Fibroblast of lung (primary cell): ENCODE measurements around the gene OSBPL9. TPM values are rescaled to one million over a fixed set of nuclear protein-coding genes. Genes with fewer than 3 reads are reported as not detected.

Experiments used
- DNase-seq, 2 donors: peaks; one replicate each; pipeline versions ENCODE4 v3.0.0 to v3.0.0-alpha.2; 2010; ENCODE audit warnings: low read depth in 2 of 2
- H2AFZ ChIP-seq: 2 replicates; pipeline ENCODE4 v1.5.1; 2012; ENCODE audit warnings: low read length, control low read depth, inconsistent platforms
- H3K27ac ChIP-seq: 2 replicates; pipeline ENCODE4 v1.5.1; 2011; ENCODE audit warnings: low read length, control low read depth; ENCODE audit not compliant: insufficient read depth
- H3K27me3 ChIP-seq: 2 replicates; pipeline ENCODE4 v1.5.1; 2011; ENCODE audit warnings: mild to moderate bottlenecking, low read length; ENCODE audit not compliant: control insufficient read depth, insufficient read depth
- H3K36me3 ChIP-seq: 2 replicates; pipeline ENCODE4 v1.5.1; 2011; ENCODE audit warnings: low read length; ENCODE audit not compliant: control insufficient read depth, insufficient read depth
- H3K4me1 ChIP-seq: 2 replicates; pipeline ENCODE4 v1.5.1; 2011; ENCODE audit warnings: low read length; ENCODE audit not compliant: control insufficient read depth, insufficient read depth; ENCODE audit errors: extremely low read depth
- H3K4me2 ChIP-seq: 2 replicates; pipeline ENCODE4 v1.5.1; 2011; ENCODE audit warnings: low read length, control low read depth; ENCODE audit not compliant: insufficient read depth; ENCODE audit errors: extremely low read depth
- H3K4me3 ChIP-seq, 4 experiments: fragments of 200-600 bp in 1 of 4; sonication (generic) in 1 of 4; replicated peaks in 1 of 4; 2 replicates each; pipeline ENCODE4 v1.5.1; 2011 to 2016; ENCODE audit warnings: low read length in 4 of 4, low read depth in 3 of 4, mild to moderate bottlenecking in 3 of 4, control low read depth in 2 of 4, inconsistent platforms in 1 of 4, mixed read lengths in 1 of 4; ENCODE audit not compliant: insufficient read depth in 1 of 4; ENCODE audit errors: control extremely low read depth in 1 of 4
- H3K79me2 ChIP-seq: 2 replicates; pipeline ENCODE4 v1.5.1; 2012; ENCODE audit warnings: mild to moderate bottlenecking, low read length, inconsistent platforms; ENCODE audit not compliant: control insufficient read depth, insufficient read depth
- H3K9ac ChIP-seq: 2 replicates; pipeline ENCODE4 v1.5.1; 2011; ENCODE audit warnings: mild to moderate bottlenecking, low read length, control low read depth; ENCODE audit not compliant: insufficient read depth
- H3K9me3 ChIP-seq: 2 replicates; pipeline ENCODE4 v1.5.1; 2012; ENCODE audit warnings: low read depth, low read length; ENCODE audit not compliant: control insufficient read depth, insufficient read depth
- H4K20me1 ChIP-seq: 2 replicates; pipeline ENCODE4 v1.5.1; 2011; ENCODE audit warnings: low read length; ENCODE audit not compliant: control insufficient read depth, insufficient read depth; ENCODE audit errors: extremely low read depth
- CTCF ChIP-seq, 2 donors: IDR thresholded peaks in 1 of 2; conservative IDR thresholded peaks in 1 of 2; 1 replicate in 1 of 2; 2 replicates in 1 of 2; pipeline ENCODE4 v1.5.1; 2011 to 2012; ENCODE audit warnings: low read length in 2 of 2, control low read depth in 1 of 2, inconsistent platforms in 1 of 2, low read depth in 1 of 2, mild to moderate bottlenecking in 1 of 2
- EZH2 ChIP-seq: IDR thresholded peaks from 2 replicates; pipeline ENCODE4 v1.5.1; 2012; ENCODE audit warnings: low read length, control low read depth, mild to moderate bottlenecking; ENCODE audit errors: missing control alignments
- polyA plus RNA-seq, 2 donors: library from polyadenylated mRNA; depleted of rRNA in 1 of 2; stranded (reverse) in 1 of 2; unstranded in 1 of 2; fragments of >200 nt; gene quantifications; 2 replicates each; pipeline ENCODE4 v1.2.1, GENCODE V29; 2011 to 2012; ENCODE audit warnings: missing spikeins in 1 of 2
- total RNA-seq: library from RNA; depleted of rRNA; stranded (reverse); fragments of >200 nt; gene quantifications from 2 replicates; pipeline ENCODE4 v1.2.1, GENCODE V29; 2014

The OSBPL9 gene
- total and polyA plus RNA-seq, 2 donors (not counting 1 experiment from before 2014, with no cell fraction given): 62.5 to 90.7 TPM

DNA sequence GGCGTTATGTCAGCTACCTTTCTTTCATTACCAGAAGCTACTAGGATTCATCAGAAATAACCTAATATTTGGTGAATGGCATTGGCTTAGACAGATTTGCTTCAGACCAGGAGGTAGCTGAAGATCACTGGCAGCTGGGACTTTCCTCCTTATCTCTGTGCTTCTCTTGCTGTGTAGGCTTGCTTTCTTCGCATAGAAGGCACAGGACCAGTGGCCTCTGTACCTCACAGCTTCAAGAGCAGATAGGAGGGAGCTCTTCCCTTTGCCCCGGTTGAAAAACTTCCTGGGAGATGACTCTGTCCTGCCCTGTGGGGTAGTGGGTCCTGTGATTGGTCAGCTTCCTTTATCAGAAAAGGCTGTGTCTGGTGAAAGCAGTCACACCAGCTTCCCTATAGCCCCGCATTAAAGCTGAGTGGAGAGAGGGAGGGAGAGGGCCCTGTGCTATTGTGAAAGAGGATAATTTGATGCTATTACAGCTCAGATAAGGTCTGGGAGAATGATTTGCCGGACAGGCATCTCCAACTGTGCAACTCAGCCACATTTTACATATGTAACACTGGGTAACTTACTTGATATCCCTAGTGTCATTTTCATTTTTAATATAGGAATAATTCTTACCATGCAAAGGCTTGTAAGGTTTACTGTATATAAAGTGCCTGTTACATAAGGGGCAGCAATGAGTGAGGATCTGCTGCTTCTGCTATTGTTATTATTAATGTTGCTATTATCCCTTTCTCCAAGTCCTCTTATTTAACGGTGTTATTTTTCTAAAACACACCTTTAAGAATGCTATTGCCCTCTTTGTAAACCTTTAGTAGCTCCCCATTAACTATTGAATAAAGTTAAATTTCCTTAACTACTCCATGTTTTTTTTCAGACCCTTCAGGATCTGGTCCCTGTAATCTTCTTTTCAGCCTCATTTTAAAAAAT is 31.6 kb downstream of the OSBPL9 start:
- DNase-seq: peak; percentile 77 to 89

GRCh38 chr1:51649593-51650091 is 32.8 kb downstream of the OSBPL9 start:
- Histone ChIP-seq H3K9me3 (no peaks in the 10 kb centered on the region), H3K4me2 (no peak overlapping the region), H3K4me1 (peaks cover 10% of the 10 kb centered on the region), H3K4me3 (no peak overlapping the region), H3K36me3 (no peaks in the 10 kb centered on the region), H3K79me2 (no peaks in the 10 kb centered on the region), H2AFZ (no peak overlapping the region), H3K27ac (no peak overlapping the region), H3K9ac (no peak overlapping the region), H3K27me3 (no peaks in the 10 kb centered on the region), H4K20me1 (no peaks in the 10 kb centered on the region)
- no peak for DNase-seq
- TF ChIP-seq CTCF (conservative IDR thresholded peaks at IDR 0.05 in 1 of 2, IDR thresholded peaks at IDR 0.05 in 1 of 2; ENCODE audit: low read depth in 1 of 2, low read length in 2 of 2) (no peak), EZH2 (no peak)

More for the DNA sequence above, 31.6 kb downstream of the OSBPL9 start:
- H2AFZ ChIP-seq: no peak overlapping the region
- H3K27me3 ChIP-seq: no peaks in the 10 kb centered on the region
- H3K4me1 ChIP-seq: peaks cover 11% of the 10 kb centered on the region
- no peaks in the 10 kb centered on the region for H3K9me3 ChIP-seq
- H3K79me2 ChIP-seq: no peaks in the 10 kb centered on the region
- H3K4me3 ChIP-seq: peak overlapping the region in 1 of 4 experiments; percentile 6
- no peak overlapping the region for H3K9ac ChIP-seq
- no peaks in the 10 kb centered on the region for H3K36me3 ChIP-seq
- TF ChIP-seq CTCF (conservative IDR thresholded peaks at IDR 0.05 in 1 of 2, IDR thresholded peaks at IDR 0.05 in 1 of 2; ENCODE audit: low read depth in 1 of 2, low read length in 2 of 2): no peak
- no peak for TF ChIP-seq EZH2
- H4K20me1 ChIP-seq: no peaks in the 10 kb centered on the region
- no peak overlapping the region for H3K27ac ChIP-seq
- H3K4me2 ChIP-seq: no peak overlapping the region

DNA sequence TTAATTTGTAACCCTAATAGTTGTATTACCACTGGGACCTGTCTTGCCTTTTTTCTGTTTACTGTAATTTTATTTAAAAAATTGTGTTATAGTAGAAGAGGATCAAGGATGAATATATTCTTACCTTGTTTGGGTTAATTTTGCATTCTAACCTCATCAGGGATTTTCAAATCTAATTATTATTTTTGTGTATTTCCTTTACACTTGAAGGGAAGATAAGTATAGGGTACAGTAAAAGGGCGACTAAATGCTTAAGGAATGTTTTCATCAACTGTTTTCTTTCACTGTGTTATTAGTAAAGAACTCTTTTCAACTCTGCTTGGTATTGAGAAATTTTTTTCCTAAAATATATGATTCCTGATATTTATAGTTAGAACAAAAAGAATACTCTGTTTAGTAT is 33.3 kb downstream of the OSBPL9 start:
- Histone ChIP-seq H3K9me3 (no peaks in the 10 kb centered on the region), H3K4me2 (no peak overlapping the region), H3K36me3 (no peaks in the 10 kb centered on the region), H4K20me1 (no peaks in the 10 kb centered on the region), H3K27ac (no peak overlapping the region), H3K4me1 (peaks cover 10% of the 10 kb centered on the region), H3K9ac (no peak overlapping the region), H3K79me2 (no peaks in the 10 kb centered on the region), H3K4me3 (no peak overlapping the region), H2AFZ (no peak overlapping the region), H3K27me3 (no peaks in the 10 kb centered on the region)
- no peak for DNase-seq
- TF ChIP-seq CTCF (conservative IDR thresholded peaks at IDR 0.05 in 1 of 2, IDR thresholded peaks at IDR 0.05 in 1 of 2; ENCODE audit: low read depth in 1 of 2, low read length in 2 of 2) (no peak), EZH2 (no peak)
